SW480 (cell line): Measurements from ENCODE around the gene AGAP2.
"Not testable (repeated sequence)": the region's sequence is repeated elsewhere in the genome, so short reads cannot be mapped to it uniquely, and the experiment has no call there.

ENCODE experiments used
- DNase-seq: peaks from one replicate; pipeline ENCODE4 v3.0.0-alpha.2; 2016; ENCODE audit warnings: low spot score

Gene AGAP2

GRCh38 chr12:57694459-57695019 lies 44.0 kb downstream of the AGAP2 start:
- peak; percentile 8 for DNase-seq

- peak; percentile 99 for DNase-seq
Measured at GRCh38 chr12:57693659-57694458, 44.7 kb downstream of the AGAP2 start, which contains the start of gene OS9. Gene OS9, plus strand, starts transcription at chr12:57694132. Its CDS starts 30 bp downstream, at chr12:57694162.

GRCh38 chr12:57693317-57693658 lies 45.3 kb downstream of the AGAP2 start:
- DNase-seq: no peak

- DNase-seq: no peak
Measured at GRCh38 chr12:57692500-57692899, 46.0 kb downstream of the AGAP2 start.

DNA sequence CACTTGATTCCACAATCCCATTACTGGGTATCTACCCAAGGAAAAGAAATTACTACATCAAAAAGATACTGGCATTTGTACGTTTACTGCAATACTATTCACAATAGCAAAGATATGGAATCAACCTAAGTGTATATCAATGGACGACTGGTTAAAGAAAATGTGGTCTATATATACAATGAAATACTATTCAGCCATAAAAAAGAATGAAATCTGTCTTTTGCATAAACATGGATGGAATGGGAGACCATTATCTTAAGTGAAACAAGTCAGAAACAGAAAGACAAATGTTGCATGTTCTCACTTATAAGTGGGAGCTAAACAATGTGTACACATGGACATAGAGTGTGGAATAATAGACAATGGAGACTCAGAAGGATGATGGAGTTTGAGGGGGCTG lies 49.6 kb downstream of the AGAP2 start:
- no peak for DNase-seq

- no peak for DNase-seq
Measured at GRCh38 chr12:57687862-57688261, 50.7 kb downstream of the AGAP2 start.

DNA sequence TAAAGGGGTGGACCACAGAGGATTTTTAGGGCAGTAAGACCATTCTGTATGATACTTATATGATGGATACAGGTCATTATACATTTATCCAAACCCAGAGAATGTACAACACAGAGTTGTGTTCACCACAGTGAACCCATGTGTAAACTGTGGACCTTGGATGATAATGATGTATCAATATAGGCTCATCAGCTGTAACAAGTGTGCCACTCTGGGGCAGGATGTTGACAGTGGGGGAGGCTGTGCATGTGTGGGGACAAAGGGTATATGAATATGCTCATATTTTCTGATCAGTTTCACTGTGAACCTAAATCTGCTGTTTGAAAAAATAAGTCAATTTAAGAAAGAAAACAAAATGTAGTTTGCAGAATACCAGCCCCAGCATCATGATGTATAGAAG lies 58.8 kb downstream of the AGAP2 start:
- DNase-seq: no peak

- DNase-seq: not testable (repeated sequence)
Measured at GRCh38 chr12:57677947-57678346, 60.6 kb downstream of the AGAP2 start.

- DNase-seq: no peak
Measured at GRCh38 chr12:57674691-57675090, 63.9 kb downstream of the AGAP2 start.
